Spinal cord (tissue), 10 donors: ENCODE results near the gene DCST2. TPM values are rescaled to one million over a fixed set of nuclear protein-coding genes. Genes with fewer than 3 reads are reported as not detected.
A peak's percentile ranks its signal among the peaks of the same experiment; 100 is the strongest.

Source experiments
- DNase-seq, 6 donors: peaks; one replicate each; pipeline versions ENCODE4 v3.0.0 to v3.0.0-alpha.2; 2013 to 2015; ENCODE audit warnings: low spot score in 6 of 6, low read depth in 4 of 6
- H3K27ac ChIP-seq: one replicate; pipeline ENCODE4 v1.5.1; 2013; ENCODE audit warnings: low read depth, low read length, control low read depth
- H3K27me3 ChIP-seq: one replicate; pipeline ENCODE4 v1.6.1; 2013; ENCODE audit warnings: low read length; ENCODE audit not compliant: control insufficient read depth, insufficient read depth
- H3K36me3 ChIP-seq: one replicate; pipeline ENCODE4 v1.6.1; 2013; ENCODE audit warnings: low read length; ENCODE audit not compliant: control insufficient read depth, insufficient read depth
- H3K4me1 ChIP-seq: one replicate; pipeline ENCODE4 v1.6.1; 2013; ENCODE audit warnings: low read length; ENCODE audit not compliant: control insufficient read depth, insufficient read depth
- H3K4me3 ChIP-seq: one replicate; pipeline ENCODE4 v1.5.1; 2013; ENCODE audit warnings: low read depth, low read length, control low read depth
- H3K9me3 ChIP-seq: one replicate; pipeline ENCODE4 v1.6.1; 2013; ENCODE audit warnings: low read length; ENCODE audit not compliant: control insufficient read depth, insufficient read depth
- WGBS: methylation state at CpG from one replicate; pipeline ENCODE4 v1.1.5; 2013; ENCODE audit warnings: missing lambda C conversion rate; ENCODE audit not compliant: insufficient coverage; 5-methylcytosine and 5-hydroxymethylcytosine counted together
- polyA plus RNA-seq, 2 donors: library from polyadenylated mRNA; unstranded; fragments of 120-200 nt; gene quantifications; one replicate each; pipeline ENCODE4 v1.2.1, GENCODE V29; 2013; ENCODE audit not compliant: insufficient read length in 2 of 2
- total RNA-seq, 2 donors: library from RNA; depleted of rRNA in 1 of 2; stranded (reverse); fragments of 120-200 nt in 1 of 2; fragments of >200 nt in 1 of 2; gene quantifications; one replicate each; pipeline versions ENCODE4 v1.2.3 to v1.2.4, GENCODE V29; 2013 to 2014
- donor health status: healthy.

The DCST2 gene
- total and polyA plus RNA-seq, 4 donors, result 0.10 to 1.2 (median 1.1) TPM

- no peak overlapping the region for H3K27ac ChIP-seq
- no peaks in the 10 kb centered on the region for H3K9me3 ChIP-seq
- no peak for DNase-seq
- peaks cover 3% of the 10 kb centered on the region for H3K36me3 ChIP-seq
- peaks cover 47% of the 10 kb centered on the region for H3K4me1 ChIP-seq
- H3K27me3 ChIP-seq, result peaks cover 34% of the 10 kb centered on the region
- peak overlapping the region; percentile 29 for H3K4me3 ChIP-seq
- WGBS, result 67% methylated on average over 3 of the region's 4 CpGs
Observed at GRCh38 chr1:155077758-155078445, 44.3 kb upstream of the DCST2 start.

DNA sequence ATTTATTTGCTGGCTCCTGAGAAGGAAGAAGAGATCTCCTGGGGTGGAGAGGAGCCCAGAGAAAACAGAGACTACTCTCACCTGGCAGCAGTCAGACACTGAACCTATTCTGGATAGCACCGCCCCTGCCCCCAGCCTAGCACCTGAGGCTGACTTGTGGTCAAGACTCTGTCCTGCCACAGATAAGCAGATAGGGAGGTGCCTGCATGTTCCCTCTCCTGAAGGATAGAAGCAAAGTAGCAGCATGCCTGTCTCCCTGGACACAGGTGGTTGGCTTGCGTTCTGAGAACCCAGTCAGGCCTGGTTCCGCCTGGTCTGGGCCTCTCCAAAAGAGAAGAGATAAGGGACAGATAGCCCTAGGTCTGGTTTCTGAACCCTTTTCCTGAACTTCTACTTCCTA is 43.8 kb upstream of the DCST2 start:
- WGBS, result 100% methylated on average over 2 of the region's 3 CpGs
- Histone ChIP-seq H3K4me1 (peaks cover 41% of the 10 kb centered on the region), H3K4me3 (no peak overlapping the region), H3K27me3 (peaks cover 28% of the 10 kb centered on the region), H3K9me3 (no peaks in the 10 kb centered on the region), H3K27ac (no peak overlapping the region), H3K36me3 (peaks cover 2% of the 10 kb centered on the region)
- no peak for DNase-seq

DNA sequence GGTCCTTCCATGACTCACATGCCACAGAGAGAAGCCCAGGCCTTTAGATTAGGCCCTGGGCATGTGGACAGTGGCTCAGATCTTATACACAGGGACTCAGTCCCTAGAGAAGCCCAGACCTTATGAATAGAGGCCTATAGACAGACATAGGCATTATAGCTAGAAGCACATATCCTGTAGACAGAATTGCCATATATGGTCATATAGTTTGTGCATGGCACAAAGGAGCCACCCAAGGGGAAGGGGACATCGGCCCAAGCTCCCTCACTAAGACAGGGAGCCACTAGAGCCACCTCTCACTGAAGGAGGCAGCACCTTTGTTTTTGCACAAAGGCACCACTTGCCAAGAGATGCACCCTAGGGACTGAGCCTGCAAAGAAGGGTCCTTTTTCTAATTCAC is 42.8 kb upstream of the DCST2 start:
- H3K9me3 ChIP-seq, result no peaks in the 10 kb centered on the region
- WGBS, result 36% methylated on average over 1 of the region's 1 CpG
- H3K27ac ChIP-seq, result no peak overlapping the region
- H3K4me1 ChIP-seq, result peaks cover 40% of the 10 kb centered on the region
- no peak for DNase-seq
- no peaks in the 10 kb centered on the region for H3K36me3 ChIP-seq
- H3K27me3 ChIP-seq, result peaks cover 20% of the 10 kb centered on the region
- H3K4me3 ChIP-seq, result no peak overlapping the region

DNA sequence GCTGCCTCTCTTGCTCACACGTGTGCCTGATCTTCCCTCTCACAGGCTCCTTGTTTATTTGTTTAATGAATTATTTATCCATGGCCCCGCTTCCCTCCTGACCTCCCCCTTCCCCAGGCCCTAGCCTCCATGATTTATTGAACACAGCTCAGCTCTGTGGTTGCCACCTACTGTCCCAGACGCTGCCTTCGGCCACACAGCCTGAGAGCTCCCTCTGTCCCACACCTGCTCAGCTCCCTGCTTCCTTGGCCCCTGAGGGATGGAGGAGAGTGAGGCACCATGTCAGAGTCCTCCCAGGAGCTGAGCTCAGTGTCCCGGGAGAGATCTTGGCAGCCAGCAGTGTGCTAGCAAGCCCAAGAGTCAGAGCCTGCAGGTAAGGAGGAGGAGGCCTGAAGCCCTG is 42.0 kb upstream of the DCST2 start:
- no peak for DNase-seq
- no peak overlapping the region for H3K4me3 ChIP-seq
- no peak overlapping the region for H3K27ac ChIP-seq
- H3K27me3 ChIP-seq, result peaks cover 15% of the 10 kb centered on the region
- no peaks in the 10 kb centered on the region for H3K36me3 ChIP-seq
- no peaks in the 10 kb centered on the region for H3K9me3 ChIP-seq
- 25% methylated on average over 1 of the region's 5 CpGs for WGBS
- peaks cover 40% of the 10 kb centered on the region for H3K4me1 ChIP-seq

GRCh38 chr1:155073377-155074242 is 40.0 kb upstream of the DCST2 start:
- H3K27me3 ChIP-seq, result no peaks in the 10 kb centered on the region
- H3K9me3 ChIP-seq, result no peaks in the 10 kb centered on the region
- WGBS, result 94% methylated on average over 3 of the region's 3 CpGs
- no peak overlapping the region for H3K4me3 ChIP-seq
- H3K4me1 ChIP-seq, result peaks cover 38% of the 10 kb centered on the region
- no peak overlapping the region for H3K27ac ChIP-seq
- no peak for DNase-seq
- no peaks in the 10 kb centered on the region for H3K36me3 ChIP-seq

DNA sequence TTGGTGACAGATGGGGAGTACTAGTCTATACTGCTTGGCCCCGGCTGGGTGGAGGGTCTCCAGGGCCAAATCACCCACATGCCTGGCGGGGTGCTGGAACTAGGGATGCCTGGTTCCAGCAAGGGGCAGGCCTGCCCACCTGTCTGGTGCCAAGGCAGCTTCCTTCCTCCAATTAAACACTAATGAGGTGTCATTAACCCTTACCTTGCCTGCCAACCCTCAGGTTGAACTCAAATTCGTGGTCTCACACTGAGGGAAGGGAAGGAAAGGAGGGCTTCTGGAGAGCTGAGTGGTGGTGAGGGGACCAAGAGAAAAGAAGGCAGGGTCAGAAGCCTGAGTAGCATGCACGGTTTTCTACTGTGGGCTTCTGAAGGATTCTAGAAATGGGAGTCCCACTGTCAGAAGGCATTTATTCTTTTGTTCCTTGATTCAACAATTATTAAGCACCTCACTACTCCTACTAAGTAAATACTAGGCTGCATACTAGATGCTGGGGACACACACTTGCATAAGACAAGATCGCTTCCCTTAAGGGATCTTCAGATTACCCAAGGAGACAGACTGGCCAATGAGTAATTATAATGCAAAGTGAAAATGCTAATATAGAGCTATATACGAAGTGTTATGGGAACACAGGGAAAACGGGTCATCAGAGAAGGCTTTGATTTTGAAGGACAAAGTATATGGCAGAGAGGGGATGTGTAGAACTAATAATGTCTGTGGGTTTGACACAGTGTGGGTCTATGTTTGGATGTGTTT is 39.1 kb upstream of the DCST2 start:
- Histone ChIP-seq H3K9me3 (no peaks in the 10 kb centered on the region), H3K4me3 (no peak overlapping the region), H3K27me3 (no peaks in the 10 kb centered on the region), H3K36me3 (no peaks in the 10 kb centered on the region), H3K4me1 (peaks cover 30% of the 10 kb centered on the region), H3K27ac (no peak overlapping the region)
- WGBS, result 58% methylated on average over 5 of the region's 7 CpGs
- no peak for DNase-seq

DNA sequence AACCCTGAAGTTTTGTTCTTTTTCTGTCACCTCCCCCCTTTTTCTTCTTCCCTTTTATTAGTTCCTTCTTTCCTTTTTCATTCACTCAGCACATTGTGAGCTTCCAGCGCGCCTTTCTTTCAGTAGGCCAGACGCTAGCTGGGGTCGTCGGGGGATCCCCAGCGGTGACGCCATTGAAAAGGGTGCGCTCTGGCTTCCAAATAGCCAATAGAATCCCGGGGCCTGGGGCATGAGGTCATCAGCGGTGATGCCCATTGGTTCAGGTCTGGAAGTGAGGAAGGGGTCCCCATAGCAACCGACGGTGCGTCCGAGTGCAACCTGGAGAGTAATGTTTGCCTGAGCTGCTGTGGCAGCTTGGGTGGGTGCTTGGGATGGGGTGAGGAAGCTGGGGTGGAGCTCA is 38.1 kb upstream of the DCST2 start:
- 17% methylated on average over 14 of the region's 14 CpGs for WGBS
- peak overlapping the region; percentile 43 for H3K4me3 ChIP-seq

DNA sequence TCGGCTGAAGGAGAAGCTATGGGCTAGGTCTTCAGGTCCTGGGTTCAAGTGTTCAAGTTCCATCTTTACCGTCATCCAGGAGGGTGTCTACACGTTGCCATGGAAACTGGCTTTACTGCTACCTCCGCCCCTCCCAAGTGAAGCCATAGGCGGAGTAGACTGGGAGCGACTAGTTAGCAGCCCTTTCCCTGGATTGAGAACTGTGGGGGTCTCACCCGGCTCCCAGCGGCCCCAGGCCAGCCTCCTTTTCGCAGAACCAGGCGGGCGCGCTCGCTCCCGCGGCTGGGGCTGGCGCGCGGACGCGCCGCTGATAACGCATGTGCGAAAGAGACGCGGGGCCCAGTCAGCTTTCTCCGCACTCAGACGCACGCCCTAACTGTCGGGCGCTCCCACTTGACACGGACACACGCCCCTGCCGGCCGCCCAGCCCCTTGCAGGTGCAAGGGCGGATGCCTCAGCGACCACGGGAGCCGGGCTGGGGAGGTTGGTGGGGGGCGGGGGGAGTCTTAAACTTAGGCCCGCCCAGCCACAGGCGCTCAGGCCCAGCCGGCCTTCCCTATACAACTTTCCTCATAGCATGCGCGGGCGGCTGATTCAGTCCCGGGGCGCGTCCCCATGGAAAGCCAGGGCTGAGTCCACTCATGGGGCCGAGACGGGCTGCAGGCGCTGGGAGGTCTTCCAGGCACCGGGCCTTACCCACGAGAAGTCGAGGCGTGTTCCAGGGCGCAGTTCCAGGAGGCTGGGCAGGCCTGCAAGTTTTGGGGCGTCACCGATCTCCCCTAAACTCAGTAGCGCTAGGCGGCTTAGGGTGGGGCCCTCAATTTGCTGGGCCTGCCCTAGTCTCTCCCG is 37.4 kb upstream of the DCST2 start:
- Histone ChIP-seq H3K27me3 (no peaks in the 10 kb centered on the region), H3K36me3 (peaks cover 4% of the 10 kb centered on the region), H3K4me3 (peak overlapping the region; percentile 43), H3K9me3 (no peaks in the 10 kb centered on the region), H3K27ac (peak overlapping the region; percentile 73), H3K4me1 (peaks cover 30% of the 10 kb centered on the region)
- peak in 2 of 6 donors; percentile 90 to 92 for DNase-seq
- WGBS, result 4% methylated on average over 58 of the region's 61 CpGs

More for the DNA sequence above, 38.1 kb upstream of the DCST2 start:
- Histone ChIP-seq H3K36me3 (peaks cover under 1% of the 10 kb centered on the region), H3K9me3 (no peaks in the 10 kb centered on the region), H3K27ac (peak overlapping the region; percentile 73), H3K27me3 (no peaks in the 10 kb centered on the region), H3K4me1 (peaks cover 30% of the 10 kb centered on the region)
- DNase-seq, result peak in 2 of 6 donors; percentile 51 to 90

GRCh38 chr1:155070158-155070621 is 36.6 kb upstream of the DCST2 start:
- whole genome bisulfite sequencing, result 5% methylated on average over 12 of the region's 28 CpGs
- peak in 2 of 6 donors; percentile 58 to 83 for DNase-seq
- no peaks in the 10 kb centered on the region for H3K9me3 ChIP-seq
- peaks cover 4% of the 10 kb centered on the region for H3K36me3 ChIP-seq
- no peaks in the 10 kb centered on the region for H3K27me3 ChIP-seq
- H3K4me3 ChIP-seq, result peak overlapping the region; percentile 43
- H3K27ac ChIP-seq, result peak overlapping the region; percentile 73
- H3K4me1 ChIP-seq, result peaks cover 31% of the 10 kb centered on the region
